ENCODE measurements around the gene MLLT10. TPM values are rescaled to one million over a fixed set of nuclear protein-coding genes. Genes with fewer than 3 reads are reported as not detected.

The MLLT10 gene
- total RNA-seq, 1 experiment from 2014 or later: 60.1 TPM

- TF ChIP-seq ZNF532 (CRISPR knock-in tag; IDR thresholded peaks at IDR 0.05; ENCODE audit: borderline replicate concordance) (no peak), STAT6 (CRISPR knock-in tag; conservative IDR thresholded peaks at IDR 0.05; ENCODE audit: low read depth) (no peak), CDX4 (CRISPR knock-in tag; IDR thresholded peaks at IDR 0.05; ENCODE audit: borderline replicate concordance) (no peak)
These were observed 38.9 kb upstream of the MLLT10 start (continued) for GRCh38 chr10:21495002-21495751.

- Mint-ChIP-seq H3K4me1 (peaks cover 59% of the 10 kb centered on the region), H3K27ac (peak overlapping the region; percentile 91), H3K4me3 (peak overlapping the region; percentile 82), H3K27me3 (ENCODE audit: low read depth) (peaks cover 37% of the 10 kb centered on the region), H3K9me3 (no peaks in the 10 kb centered on the region), H3K36me3 (0 out of 2 replicates have a peak, but pooled peaks cover 2% of the 10 kb centered on the region)
- ChIA-PET CTCF (interaction anchor here (0.6 to 5.9 kb wide), 21 partner anchors 10 to 508 kb away, joined by 3 to 84 read pairs (median 5); partner anchors contain the start of genes DNAJC1 and SKIDA1), POLR2A (interaction anchor here (0.5 to 6.1 kb wide), 21 partner anchors 10 to 601 kb away, joined by 3 to 103 read pairs (median 6); partner anchors contain the start of genes MLLT10 and SKIDA1)
- peak; percentile 53 for ATAC-seq
- peak; percentile 94 for DNase-seq (ENCODE audit: low spot score)
- TF ChIP-seq FOXP4 (CRISPR knock-in tag; IDR thresholded peaks at IDR 0.05) (peak; percentile 93), SP1 (CRISPR knock-in tag; conservative IDR thresholded peaks at IDR 0.05) (peak; percentile 80), CREM (CRISPR knock-in tag; IDR thresholded peaks at IDR 0.05) (no peak), RELA (CRISPR knock-in tag; IDR thresholded peaks at IDR 0.05; ENCODE audit: borderline replicate concordance) (0 out of 2 replicates have a peak, but pooled peaks have one; percentile 50), FOXK1 (CRISPR knock-in tag; IDR thresholded peaks at IDR 0.05) (0 out of 2 replicates have a peak, but pooled peaks have one; percentile 71), ATF2 (CRISPR knock-in tag; IDR thresholded peaks at IDR 0.05; ENCODE audit: borderline replicate concordance, low read depth) (no peak), ZNF671 (CRISPR knock-in tag; IDR thresholded peaks at IDR 0.05) (no peak), GABPB1 (CRISPR knock-in tag; IDR thresholded peaks at IDR 0.05) (peak; percentile 87), MLX (CRISPR knock-in tag; IDR thresholded peaks at IDR 0.05) (peak; percentile 2; the same call in 1 of the 2 replicates), ELF4 (CRISPR knock-in tag; IDR thresholded peaks at IDR 0.05; ENCODE audit: low read depth) (no peak), ATF6 (CRISPR knock-in tag; IDR thresholded peaks at IDR 0.05) (no peak), MYBL2 (CRISPR knock-in tag; IDR thresholded peaks at IDR 0.05) (peak; percentile 87), ATF1 (CRISPR knock-in tag; IDR thresholded peaks at IDR 0.05) (no peak), IRF1 (CRISPR knock-in tag; IDR thresholded peaks at IDR 0.05) (no peak), EMX1 (CRISPR knock-in tag; IDR thresholded peaks at IDR 0.05) (peak; percentile 44; the same call in 1 of the 2 replicates), NR2C2 (CRISPR knock-in tag; IDR thresholded peaks at IDR 0.05) (no peak)
These were observed 38.2 kb upstream of the MLLT10 start for GRCh38 chr10:21495752-21496342.

Data from WTC11 (cell line).